Epithelial cell of proximal tubule (primary cell): ENCODE data around the gene TSFM. TPM values are rescaled to one million over a fixed set of nuclear protein-coding genes. Genes with fewer than 3 reads are reported as not detected.
A peak's percentile ranks its signal among the peaks of the same experiment; 100 is the strongest.

Source experiments
- DNase-seq: peaks from one replicate; pipeline ENCODE4 v3.0.0-alpha.2; 2011; ENCODE audit warnings: low read depth
- H3K4me3 ChIP-seq: 2 replicates; pipeline ENCODE4 v1.5.1; 2011; ENCODE audit warnings: low read depth, mild to moderate bottlenecking, low read length
- total RNA-seq: library from RNA; depleted of rRNA; stranded (reverse); fragments of >200 nt; gene quantifications from 2 replicates; pipeline ENCODE4 v1.2.3, GENCODE V29; 2015
- TF ChIP-seq, protein P1 (sequence below): conservative IDR thresholded peaks from 2 replicates; pipeline ENCODE4 v1.5.1; 2012; ENCODE audit warnings: low read depth, mild to moderate bottlenecking, low read length

TSFM gene
- total RNA-seq, 1 donor from 2014 or later: 30.6 TPM

DNA sequence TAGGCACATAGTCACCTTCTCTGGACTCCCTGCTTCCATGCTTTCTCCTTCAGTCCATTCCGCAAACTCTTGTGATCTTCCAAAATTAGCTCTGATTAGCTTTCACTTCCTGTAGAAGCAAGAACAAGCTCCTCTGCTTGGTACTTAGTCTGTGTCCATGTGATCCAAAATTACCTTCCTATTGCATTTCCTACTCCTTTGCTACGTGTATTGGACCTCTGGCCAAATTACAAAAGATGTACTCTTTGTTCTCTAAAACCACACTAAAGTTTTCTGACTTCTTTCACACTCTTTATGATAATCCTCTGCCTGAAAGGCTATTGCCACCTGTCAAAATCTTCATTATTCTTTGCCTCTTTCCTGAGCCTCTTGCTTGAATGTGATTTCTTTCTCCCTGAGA, 786 bp upstream of the TSFM start:
- no peak for DNase-seq
- H3K4me3 ChIP-seq: no peak overlapping the region
- TF ChIP-seq, protein P1, sequence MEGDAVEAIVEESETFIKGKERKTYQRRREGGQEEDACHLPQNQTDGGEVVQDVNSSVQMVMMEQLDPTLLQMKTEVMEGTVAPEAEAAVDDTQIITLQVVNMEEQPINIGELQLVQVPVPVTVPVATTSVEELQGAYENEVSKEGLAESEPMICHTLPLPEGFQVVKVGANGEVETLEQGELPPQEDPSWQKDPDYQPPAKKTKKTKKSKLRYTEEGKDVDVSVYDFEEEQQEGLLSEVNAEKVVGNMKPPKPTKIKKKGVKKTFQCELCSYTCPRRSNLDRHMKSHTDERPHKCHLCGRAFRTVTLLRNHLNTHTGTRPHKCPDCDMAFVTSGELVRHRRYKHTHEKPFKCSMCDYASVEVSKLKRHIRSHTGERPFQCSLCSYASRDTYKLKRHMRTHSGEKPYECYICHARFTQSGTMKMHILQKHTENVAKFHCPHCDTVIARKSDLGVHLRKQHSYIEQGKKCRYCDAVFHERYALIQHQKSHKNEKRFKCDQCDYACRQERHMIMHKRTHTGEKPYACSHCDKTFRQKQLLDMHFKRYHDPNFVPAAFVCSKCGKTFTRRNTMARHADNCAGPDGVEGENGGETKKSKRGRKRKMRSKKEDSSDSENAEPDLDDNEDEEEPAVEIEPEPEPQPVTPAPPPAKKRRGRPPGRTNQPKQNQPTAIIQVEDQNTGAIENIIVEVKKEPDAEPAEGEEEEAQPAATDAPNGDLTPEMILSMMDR: no peak

DNA sequence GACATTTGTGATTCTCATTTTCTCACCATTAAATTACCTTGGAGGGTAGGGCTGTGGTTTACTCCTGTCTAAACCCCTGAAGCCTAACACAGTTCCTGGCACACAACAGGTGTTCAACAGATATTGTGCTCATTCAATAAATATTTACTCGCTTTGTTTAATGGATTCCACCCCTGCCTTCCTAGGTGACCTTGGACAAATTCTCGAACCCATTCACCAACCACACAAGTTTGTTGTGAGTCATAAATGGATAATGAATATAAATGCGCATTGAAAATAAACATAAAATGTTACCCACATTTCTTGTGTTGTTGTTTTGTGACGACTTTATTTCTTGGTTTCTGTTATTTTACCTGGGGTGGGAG, 362 bp upstream of the TSFM start:
- no peak for DNase-seq
- TF ChIP-seq, protein P1: no peak
- peak overlapping the region; percentile 95 for H3K4me3 ChIP-seq

DNA sequence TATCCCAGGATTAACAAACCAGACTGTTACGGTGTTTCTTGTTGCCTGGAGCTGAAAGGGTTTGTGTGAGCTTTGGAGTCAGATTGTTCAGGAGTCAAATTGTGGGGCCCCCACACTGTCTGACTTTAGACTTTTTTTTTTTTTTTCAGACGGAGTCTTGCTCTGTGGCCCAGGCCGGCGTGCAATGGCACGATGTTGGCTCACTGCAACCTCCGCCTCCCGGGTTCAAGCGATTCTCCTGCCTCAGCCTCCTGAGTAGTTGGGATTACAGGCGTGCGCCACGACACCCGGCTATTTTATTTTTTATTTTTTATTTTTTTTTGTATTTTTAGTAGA, 847 bp downstream of the TSFM start:
- TF ChIP-seq, protein P1: no peak
- no peak for DNase-seq
- peak overlapping the region; percentile 95 for H3K4me3 ChIP-seq

DNA sequence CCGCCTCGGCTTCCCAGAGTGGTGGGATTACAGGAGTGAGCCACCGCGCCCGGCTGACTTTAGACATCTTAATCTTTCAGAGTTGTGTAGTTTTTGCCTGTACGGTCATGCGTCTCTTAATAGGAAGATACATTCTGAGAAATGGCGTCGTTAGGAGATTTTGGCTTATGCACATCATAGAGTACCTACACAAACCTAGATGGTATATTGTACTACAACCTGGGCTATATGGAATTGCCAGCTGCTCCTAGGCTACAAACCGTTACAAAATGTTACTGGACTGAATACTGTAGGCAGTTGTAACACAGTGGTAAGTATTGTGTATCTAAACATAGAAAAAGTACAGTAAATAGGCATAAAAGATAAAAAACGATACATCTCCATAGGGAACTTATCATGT, 1.3 kb downstream of the TSFM start:
- TF ChIP-seq, protein P1: no peak
- H3K4me3 ChIP-seq: no peak overlapping the region
- DNase-seq: no peak

DNA sequence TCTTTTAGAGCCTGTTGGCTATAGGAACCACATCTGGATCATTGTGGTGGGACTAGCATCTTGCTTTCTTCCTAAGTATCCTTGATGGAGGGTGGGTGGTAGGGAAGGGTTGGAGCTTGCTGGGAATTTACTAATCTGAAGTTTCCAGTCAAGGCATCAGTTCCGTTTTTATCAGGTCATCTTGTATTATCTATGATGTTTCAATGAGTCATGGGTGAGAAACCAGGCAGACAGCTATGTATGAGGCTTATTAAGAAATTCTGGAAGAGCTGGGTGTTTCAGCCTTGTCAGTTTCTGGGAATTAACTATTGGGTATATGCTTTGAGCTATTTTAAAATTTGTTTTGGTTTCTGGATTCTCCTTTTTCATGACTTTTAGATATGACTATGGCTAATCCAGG, 11.3 kb downstream of the TSFM start:
- TF ChIP-seq, protein P1: no peak
- H3K4me3 ChIP-seq: no peak overlapping the region
- no peak for DNase-seq

DNA sequence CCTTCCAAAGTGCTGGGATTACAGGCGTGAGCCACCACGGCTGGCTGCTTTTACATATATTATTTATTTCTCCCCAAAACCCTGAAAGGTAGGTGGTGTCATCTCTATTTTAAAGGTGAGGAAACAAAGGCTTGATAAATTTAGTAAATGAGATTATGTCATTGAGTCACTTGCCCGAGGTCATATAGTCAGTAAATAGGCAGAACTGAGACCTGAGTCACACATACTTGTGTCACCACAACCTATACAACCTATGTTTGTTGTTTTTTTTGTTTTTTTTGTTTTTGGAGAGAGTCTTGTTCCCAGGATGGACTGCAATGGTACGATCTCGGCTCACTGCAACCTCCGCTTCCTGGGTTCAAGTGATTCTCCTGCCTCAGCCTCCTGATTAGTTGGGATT, 12.8 kb downstream of the TSFM start:
- H3K4me3 ChIP-seq: no peak overlapping the region
- no peak for DNase-seq
- TF ChIP-seq, protein P1: no peak

DNA sequence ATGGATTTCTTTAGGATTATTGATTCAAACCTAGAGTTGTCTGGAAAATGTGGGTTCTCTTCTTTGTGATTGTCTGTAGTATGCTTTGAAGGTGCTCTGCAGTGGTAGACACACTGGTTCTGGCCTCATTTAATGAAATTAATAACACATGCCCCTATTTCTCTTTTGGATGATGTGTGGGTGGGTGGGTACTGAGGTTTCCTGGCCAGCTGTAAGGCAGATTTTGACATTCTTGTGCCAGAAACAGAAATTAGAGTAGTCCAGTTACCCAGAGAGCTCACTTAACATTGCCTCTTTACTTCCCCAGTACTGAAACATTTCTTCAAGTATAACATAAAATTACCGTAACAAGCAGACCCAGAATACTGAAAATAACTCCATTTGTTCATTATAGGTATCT, 14.4 kb downstream of the TSFM start:
- TF ChIP-seq, protein P1: no peak
- no peak for DNase-seq
- H3K4me3 ChIP-seq: no peak overlapping the region
